Stimulated activated CD4-positive, alpha-beta T cell treated with anti-CD3 and anti-CD28 coated beads, Interleukin-12 subunit alpha, Interleukin-12 subunit beta, amount 100 ng/mL, for 4 hours (primary cell): ENCODE measurements around the gene GADD45G.
A peak's percentile ranks its signal among the peaks of the same experiment; 100 is the strongest.

ENCODE experiments used
- DNase-seq: peaks from one replicate; pipeline ENCODE4 v3.0.0-alpha.2; 2020

Gene GADD45G

DNA sequence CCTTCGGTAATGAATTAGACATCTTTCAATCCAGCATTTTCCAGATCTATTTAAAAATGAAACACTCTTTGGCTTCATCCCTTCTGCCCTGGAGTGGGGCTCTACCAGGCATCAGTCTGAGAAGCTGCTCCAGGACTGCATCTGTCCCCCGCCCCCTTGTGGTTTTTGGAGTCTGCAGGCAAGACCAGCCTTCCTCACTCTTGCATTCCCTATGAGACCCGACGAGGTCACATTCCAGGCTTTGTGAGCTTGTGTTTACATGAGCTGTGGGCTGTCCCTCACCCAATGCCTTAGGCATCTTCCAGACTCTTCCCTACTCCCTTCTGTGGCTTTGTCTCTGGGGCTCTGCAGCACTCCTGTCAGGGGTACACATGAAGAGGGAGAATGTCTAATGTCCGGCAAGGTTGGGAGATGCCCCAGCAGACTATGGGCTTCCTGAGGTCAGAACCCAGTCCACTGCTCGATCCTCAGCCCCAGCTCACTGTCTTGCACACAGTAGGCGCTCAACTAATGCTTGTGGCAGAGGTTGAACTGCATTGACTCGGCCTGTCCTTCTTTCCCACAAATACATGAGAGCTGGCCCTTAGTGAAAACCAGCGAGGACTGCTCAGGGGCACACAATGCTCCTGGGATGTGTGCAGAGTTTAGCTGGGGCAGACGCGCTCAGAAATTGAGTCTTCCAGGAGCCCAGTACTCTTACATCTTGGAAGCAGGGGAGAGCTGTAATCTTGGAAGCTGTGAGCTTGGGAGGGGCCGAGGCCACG is 11.7 kb upstream of the GADD45G start:
- DNase-seq, result no peak

DNA sequence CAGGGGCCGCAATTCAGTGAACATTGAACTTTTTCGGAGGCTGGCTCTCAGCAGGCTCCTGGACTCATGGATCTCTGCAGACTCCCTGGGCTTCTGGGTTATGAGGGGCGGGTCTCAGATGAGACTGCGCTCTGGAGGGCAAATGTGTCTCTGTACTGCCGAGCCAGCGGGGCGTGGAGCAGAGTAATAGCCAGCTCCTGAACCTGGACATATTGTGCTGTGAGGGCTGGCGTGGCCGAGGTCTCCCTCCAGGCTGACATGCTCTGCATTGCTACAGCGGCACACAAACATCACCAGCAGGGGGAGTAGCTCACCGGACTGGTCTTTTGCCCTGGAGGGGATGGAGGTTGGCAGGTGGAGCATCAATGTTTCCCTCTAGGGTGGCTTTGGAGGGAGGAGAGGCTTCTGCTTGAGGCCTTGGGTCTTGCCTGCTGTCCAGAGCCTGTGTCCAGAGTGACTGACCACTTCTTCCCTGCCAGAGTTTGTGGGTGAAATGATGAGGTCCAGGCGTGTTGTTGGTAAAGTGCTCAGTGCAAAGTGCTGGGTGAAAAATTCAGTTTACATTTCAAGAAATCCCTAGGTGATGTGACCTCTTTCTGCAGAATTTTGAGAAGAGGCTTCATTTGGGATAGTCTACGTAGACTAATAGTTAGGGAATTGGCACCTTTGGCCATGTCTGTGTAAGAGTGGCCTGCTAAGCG is 10.9 kb upstream of the GADD45G start:
- DNase-seq, result peak; percentile 60

DNA sequence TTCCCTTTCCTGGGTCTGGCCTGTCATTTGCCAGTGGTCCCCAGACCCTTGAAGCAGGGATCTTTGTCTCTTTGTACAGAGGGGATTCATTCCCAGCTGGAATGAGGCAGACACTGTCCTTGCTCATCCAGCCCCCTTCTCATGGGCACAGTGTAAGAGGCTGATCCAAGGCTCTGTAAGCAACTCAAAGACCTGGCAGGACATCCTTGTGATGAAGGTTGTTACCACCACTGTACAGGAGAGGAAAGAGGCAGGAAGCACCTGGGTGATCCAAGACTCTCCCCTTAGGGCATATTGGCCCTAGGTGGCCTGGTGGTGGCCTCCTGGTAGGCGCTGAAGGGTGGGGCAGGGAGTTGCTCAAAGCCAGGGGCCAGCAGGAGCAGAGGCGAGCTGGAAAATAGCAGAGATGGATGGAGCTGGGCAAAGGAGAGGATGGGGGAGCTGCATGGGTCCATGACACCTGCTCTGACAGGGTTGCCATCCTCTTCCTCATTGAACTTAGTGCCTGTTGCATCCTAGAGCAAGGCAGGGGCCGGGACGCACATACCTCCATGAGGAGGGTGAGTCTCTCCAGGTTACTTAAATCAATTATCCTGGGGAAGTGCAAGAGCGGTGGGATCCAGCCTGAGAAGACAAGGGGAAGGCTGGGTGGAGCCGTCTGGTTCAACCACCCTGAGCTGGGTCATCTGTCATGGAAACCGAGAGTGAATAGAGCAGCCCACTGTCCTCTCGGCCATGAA is 9.8 kb upstream of the GADD45G start:
- DNase-seq, result no peak

DNA sequence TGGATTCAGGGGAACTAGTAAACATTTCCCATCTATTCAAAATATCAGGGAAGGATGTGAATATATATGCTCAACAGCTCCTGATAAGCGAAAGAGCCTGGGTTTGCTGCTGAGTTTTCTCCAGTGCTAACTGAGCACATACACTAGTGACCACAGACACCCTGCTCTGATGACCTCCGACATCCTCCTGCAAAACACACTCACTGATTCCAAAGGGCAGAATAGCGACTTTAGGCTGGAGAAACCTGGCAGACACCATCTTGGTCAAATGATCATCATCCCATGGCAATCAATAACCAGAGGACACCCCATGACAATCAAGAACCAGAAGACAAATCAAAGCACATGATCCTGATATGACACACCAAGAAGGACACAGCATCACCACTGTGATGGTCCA is 9.2 kb upstream of the GADD45G start:
- no peak for DNase-seq

DNA sequence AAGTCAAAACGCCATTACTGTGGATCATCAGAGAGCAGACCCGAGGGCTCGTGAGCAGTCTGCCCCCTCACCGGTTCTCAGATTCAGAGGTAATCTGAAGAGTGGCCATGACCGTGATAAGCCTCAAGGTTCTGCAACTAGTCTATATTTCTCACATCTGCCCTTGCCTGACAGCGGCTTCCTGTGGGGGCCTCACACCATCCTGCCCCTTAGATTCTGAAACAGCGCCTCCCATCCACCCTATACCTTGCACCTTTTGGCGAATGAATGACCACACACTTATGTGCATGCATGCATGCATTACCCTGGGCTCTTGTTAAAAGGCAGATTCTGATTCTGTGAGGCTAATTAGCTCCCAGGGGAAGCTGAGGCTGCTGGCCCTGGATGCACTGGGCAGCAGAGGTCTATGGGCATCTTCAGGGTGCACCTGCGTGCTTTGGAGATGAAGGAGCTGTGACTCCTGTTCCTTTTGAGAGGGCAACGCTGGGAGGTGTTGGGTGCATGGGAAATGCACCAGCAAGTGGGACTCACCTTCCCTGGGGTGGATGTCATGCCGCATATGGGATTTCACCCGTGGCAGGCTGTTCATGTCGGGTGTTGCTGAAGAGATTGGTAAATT is 7.8 kb upstream of the GADD45G start:
- DNase-seq, result no peak

DNA sequence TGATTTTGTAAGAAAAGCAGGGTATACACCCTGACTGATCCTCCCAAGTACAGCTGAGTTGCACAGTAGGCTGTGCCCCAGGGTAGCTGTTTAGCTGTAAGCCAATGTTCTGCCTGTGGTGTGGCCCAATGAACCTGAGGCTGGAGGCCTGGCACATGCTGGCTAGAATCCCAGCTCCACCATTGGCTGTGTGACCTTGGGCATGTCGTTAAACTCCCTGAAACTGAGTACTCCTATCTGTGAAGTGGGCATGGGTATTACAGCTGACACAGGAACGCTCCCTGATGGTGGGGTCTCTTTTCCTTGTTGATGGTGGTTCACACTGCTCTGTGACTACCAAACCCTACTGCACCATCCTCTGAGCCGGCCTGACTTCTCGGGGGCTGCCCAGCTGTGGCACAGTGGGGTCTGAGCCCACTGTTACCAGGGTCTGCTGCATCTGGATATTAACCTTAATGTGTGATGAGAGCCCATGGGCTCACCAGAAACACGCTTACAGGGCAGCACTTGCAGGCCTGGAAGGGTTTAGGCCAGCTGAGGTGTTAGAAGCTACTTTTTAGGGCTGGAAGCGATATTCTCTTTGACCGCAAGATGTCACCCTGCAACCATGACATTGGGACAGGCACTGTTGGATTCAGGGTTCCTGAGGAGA is 7.0 kb upstream of the GADD45G start:
- DNase-seq, result peak; percentile 42

DNA sequence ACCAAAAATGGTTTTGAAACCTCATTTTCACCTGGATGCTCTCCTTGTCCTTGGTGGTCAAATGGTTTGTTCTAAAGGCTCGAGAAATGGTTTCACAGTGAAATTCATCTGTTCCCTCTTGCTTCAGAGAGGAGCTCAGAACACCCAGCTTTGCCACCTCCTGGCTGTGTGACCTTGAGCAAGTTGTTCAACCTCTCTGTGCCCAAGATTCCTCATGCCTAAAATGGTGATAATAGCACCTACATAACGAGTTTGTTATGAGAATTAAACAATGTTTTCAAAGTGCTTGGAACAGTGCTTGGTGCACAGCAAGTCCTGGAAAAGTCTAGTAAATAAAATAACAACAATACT is 6.5 kb upstream of the GADD45G start:
- DNase-seq, result no peak

DNA sequence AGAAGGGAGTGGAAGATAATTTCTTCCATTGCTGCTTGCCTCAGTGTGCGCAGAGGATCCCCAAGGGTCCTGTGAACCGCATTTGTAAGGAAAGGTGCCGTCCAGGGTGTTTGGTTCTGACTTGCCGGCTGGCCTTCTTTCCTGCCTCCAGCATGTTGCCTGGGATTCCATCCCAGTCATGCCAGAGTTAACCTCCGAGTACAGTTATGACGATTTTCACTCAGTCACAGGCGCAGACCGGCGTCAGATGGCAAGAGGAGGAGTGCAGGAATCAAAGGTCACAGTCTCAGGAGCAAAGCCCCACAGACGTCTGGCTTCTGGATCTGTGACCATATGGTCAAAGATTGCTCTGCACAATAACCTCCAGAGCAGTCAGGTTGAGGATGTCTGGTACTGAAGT is 5.9 kb upstream of the GADD45G start:
- DNase-seq, result no peak

DNA sequence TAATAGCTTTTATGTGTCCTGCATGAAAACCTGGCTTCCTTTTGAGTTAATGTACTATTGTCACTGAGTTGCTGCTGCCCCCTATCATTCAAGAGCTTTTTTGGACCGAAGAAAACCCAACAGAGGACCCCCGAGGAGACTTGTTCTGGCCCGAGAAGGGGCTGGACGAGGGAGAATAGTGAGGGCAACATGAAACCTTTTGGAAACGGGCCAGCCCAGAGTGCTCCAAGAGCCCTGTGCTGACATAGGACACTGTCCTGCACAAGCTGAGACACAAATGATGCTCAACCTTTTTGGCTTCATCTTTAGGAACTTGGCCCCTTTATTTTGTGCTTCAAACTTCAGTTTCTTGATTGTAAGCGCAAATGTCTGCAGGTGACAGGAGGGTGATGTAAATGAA is 4.0 kb upstream of the GADD45G start:
- DNase-seq, result no peak

DNA sequence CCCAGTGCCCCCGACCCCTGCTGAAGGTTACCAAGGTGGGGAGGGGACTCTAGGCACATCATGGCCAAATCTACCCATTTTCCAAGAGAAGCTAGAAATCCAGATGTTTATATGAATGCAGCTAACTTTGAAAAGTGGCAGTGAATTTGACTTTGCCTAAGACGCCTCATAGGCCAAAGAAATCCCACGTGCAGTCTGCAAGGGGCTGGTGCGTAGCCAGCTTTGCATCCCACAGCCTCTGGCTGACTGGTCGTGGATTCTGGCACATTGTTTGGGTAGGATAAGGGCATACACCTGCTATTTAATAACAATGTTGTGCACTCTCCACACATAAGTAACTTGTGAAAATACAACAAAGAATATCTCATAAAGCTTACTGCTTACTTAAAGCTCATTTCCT is 3.5 kb upstream of the GADD45G start:
- no peak for DNase-seq

DNA sequence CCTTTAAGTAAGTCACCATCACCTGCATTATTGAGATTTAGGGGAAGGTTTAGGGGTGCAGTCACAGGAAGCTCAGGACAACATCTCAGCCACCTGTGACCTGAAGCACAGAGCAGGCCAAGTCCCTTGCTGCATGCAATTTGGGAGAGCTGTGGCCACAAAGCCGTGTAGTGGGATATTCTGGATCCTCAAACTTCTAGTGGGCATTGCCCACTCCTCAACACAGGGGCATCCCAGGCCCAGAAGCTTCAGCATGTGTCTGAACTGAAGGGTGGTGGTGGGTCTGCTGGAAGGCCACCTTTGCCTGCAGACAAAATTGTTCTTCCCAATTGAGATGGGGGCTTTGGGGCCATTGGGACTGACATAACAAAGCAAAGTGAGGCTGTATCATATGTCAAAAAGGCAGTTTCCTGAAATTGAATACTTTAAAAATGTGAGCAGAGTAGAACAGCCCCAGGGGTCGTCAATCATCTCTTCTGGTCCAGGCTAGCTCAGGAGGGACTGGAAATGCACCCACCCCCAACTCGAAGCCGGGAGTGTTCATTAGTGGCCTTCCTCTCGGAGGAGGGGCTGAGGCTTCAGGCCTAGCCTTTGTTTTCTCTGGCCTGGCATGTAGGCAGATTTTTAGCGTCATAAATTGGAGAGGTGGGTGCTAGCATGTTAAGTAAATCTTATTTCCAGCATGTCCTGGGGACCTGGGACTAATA is 2.8 kb upstream of the GADD45G start:
- DNase-seq, result no peak

DNA sequence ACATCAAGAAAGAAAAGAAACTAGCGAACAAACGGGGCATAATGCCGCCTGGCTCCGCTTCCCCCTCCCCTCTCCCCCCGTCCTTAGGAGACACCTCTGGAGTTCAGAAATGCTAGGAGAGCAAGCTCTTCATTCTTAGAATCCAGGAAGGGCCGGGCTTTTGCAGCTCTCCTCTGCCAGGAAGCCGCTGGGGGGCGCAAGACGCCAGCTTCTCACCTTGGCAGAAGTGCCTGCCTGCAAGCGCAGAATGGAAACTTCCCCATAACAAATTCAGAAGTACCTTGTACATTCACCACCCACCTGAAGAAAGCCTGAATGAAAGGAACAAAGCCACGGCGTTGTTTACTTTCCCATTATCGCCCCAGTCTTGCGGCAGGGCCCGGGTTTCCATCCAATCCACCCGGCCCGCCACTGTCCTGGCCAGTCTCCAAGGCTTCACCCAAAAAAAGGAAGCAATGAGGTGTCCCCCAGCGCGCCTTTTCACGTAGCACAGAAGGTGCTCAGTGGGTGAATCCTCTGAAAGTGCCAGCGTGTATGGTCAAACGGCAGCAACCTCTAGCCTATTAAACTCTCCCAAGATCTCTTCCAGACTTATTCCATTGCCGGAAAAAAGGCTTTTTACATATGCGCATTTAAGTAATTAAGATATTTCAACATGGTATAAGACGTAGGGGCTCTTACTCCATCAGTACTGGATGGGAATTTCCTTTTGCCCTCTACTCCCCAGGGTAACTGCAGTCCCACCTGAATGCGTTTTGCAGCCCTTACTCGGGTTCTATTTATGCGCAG is 1.6 kb upstream of the GADD45G start:
- peak; percentile 91 for DNase-seq

DNA sequence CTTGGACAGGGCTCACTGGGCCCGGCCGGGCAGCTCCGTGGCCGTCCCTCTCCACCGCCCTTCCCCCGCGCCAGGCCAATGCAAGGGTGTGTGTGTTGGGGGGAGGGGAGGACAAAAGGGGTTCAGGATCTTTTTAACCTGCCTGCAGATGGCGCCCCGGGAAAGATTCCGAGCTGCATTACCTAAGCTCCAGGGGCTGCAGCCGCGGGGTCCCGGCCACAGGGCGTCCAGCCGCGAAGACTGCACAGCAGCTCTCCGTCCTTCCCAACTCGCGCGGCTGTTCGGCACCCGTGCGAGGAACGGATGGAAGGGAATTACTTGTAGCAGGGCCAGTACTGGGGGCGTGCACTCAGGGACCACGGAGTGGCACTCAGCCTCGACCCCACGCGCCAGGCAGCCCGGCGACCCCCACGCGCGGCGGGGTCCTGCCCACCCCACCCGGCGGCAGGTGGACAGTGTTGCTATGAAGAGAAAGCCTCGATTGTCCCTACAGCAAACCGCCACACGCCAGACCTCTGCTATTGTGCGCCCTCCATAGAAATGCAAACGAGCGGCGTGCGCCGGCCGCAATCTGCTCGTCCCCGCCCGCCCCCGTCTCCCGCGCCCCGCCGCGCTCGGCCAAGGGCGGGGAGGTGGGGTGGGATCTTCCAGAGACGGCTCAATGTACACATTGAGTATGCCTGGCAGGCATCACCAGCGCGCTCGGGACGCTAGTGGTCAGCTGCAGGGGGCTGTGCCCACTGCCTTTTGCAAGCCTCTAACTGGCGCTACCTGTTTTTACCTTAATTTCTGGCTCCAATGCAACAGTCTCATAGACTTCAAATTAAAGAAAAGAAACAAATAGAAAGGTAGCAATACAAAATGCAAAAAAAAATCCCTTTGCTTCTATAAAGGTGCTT is 796 bp upstream of the GADD45G start:
- peak; percentile 42 for DNase-seq

DNA sequence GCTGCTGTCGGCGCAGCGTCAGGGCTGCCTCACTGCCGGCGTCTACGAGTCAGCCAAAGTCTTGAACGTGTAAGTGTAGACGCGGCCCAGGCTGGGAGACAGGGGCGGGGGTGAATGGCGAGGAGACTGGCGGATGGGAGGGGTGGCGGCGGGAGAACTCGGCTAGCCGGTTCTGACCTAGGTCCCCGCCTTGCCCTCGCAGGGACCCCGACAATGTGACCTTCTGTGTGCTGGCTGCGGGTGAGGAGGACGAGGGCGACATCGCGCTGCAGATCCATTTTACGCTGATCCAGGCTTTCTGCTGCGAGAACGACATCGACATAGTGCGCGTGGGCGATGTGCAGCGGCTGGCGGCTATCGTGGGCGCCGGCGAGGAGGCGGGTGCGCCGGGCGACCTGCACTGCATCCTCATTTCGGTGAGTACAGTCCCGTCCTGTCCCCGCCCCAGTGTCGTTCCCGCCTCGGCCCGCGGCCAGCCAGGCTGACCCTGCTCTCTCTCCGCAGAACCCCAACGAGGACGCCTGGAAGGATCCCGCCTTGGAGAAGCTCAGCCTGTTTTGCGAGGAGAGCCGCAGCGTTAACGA is 745 bp downstream of the GADD45G start:
- DNase-seq, result peak; percentile 60

DNA sequence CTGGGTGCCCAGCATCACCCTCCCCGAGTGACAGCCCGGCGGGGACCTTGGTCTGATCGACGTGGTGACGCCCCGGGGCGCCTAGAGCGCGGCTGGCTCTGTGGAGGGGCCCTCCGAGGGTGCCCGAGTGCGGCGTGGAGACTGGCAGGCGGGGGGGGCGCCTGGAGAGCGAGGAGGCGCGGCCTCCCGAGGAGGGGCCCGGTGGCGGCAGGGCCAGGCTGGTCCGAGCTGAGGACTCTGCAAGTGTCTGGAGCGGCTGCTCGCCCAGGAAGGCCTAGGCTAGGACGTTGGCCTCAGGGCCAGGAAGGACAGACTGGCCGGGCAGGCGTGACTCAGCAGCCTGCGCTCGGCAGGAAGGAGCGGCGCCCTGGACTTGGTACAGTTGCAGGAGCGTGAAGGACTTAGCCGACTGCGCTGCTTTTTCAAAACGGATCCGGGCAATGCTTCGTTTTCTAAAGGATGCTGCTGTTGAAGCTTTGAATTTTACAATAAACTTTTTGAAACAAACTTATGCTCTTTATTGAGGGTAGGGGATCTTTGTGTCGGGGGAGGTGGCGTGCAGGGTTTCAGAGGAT is 1.3 kb downstream of the GADD45G start:
- peak; percentile 29 for DNase-seq

DNA sequence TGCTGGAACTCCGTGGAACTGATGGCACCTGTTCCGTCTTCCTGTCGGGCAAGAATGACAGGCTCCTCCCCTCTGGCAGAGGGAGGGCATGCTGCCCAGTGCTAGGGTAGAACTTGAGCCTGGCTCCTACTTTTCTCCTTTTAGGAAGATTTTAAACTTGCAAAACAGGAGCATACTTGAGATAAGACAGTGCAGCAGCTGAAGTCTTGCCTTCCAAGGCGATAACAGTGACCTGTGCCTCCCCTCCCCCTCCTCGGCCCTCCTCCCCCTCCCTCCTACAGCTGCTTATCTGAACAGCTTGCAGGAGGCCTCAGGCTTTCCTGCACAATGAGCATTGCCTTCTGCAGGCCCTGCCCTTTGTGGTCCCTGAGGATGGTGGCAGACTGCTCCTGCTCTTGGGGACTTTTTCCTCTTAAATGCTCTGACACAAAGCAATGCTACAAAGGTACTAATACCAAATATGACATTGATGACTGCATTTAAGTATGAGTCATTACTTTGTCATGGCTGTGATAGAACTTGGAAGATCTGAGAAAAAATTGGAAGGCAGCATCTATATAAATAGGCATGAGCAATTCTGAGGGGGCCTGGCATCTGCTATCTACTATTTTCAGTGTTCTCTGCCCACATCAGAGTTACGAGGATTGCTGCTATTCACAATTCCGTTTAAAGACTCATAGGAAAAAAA is 2.0 kb downstream of the GADD45G start:
- DNase-seq, result peak; percentile 34

DNA sequence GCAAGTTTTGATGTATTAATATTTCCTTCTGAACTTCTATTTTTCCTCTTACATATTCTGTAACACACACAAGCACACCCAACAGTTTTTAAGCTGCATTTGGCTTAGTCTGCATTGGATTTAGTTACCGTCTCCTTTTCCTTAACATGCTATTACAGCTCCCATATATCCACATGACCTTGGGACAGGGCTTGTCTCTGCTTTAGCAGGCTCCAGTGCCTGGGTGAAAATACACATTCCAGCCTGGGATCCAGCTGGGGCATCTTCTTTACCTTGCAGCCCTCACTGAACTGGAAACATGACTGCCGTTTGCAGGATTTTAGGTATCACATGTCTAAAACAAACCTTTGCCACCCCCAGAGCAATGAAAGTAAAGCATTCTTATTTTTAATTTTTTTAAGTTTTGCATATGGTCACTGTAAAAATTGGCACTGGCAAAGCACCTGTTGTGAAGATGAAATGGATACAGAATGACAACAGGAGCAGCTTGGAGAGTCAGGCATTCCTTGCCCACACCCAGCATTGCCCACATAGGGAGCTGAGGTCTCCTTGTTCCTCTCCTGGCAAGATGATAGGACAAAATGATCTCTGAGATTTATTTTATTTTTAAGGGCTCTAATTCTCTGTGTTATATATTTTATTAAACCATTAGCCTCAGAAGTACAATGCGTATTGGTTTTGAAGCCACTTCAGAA is 4.0 kb downstream of the GADD45G start:
- no peak for DNase-seq

DNA sequence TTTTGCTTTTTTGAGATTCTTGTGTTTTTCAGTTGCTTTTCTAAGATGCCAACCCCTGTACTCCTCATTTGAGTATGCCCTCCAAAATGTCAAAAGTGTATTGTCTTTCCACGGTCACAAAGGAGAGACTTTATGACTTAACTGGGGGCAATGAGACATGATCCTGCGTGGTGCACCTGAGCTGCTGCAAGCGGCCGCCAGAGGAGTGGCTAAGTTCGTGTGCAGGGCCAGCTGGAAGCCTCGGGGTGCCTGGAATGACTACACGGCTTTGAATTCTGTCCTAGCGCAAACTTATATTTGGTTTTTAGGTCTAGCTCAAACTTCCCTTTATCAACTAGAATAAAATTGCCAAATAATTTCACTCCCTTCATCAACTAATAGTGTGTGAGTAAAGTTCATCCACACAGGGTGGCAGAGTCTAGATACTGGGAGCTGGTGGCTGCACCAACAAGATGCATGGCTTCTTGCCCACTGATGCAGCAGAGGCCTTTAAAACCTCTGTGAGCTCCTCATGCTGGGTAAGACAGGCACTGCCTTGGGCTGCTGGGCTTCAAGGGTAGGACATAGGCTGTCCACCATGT is 4.7 kb downstream of the GADD45G start:
- no peak for DNase-seq
